GM18873 (cell line): ENCODE data around the gene KIRREL3.
A peak's percentile ranks its signal among the peaks of the same experiment; 100 is the strongest.

Experiments
- ATAC-seq: cut with Tn5 transposase; IDR thresholded peaks from one replicate; pipeline ENCODE4 v1.9.1; 2021; ENCODE audit warnings: mild to moderate bottlenecking, moderate library complexity, moderate number of reproducible peaks; ENCODE audit not compliant: unreplicated experiment, low FRiP score

Gene KIRREL3

GRCh38 chr11:126420698-126421256, 579.8 kb downstream of the KIRREL3 start:
- no peak for ATAC-seq

- peak; percentile 73 for ATAC-seq
Observed at GRCh38 chr11:126419801-126420697, 580.5 kb downstream of the KIRREL3 start.

DNA sequence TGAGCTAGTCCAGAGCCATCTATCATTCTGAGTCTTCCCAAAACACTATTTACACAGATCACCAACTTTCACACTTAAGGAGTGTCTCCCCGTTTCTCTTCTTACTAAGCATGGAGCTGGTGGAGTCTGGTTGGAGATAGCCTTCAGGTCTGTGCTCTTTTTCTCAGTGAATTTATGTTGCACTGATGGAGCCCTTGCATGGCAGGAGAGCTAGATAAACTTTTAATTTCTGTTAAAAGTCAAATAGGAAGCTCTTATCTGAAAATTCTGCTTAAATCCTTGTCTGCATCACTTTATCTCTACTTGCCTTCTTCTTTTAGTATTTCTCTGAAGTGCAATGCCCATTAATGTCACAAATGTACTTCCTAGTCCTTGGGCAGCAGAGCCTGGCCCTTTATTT, 581.7 kb downstream of the KIRREL3 start:
- no peak for ATAC-seq

DNA sequence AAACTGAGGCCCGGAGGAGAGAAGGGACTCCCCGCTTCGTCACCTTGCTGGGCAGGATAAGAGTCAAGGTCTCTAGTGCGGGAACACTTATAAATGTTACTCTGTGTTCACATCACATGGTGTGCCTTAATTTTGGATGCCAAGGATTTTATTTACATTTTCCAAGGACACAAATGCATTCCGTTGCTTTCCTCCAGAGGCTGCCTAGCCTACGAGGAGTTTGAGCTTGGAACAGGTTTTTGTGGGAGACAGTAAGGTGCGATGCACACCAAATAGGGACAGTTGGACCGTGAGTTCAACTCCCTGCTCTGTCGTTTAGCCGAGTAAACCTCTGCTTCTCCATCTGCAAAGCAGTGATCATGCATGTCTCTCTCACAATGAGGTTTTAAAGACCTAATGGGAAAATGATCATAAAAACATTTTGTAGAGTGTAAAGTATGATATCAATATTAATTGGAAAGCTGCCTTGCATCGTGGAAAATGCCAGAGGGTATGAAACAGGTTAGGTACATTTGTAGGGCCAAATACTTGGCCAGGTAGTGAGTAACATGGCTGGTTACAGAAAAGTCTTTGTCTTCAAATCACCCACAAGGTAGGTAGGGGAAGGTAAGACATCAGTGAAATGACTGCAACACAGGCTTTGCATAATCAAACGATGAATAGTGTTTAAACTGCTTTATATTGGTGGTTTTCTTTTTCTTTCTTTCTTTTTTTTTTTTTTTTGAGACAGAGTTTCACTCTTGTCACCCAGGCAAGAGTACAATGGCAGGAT, 583.3 kb downstream of the KIRREL3 start:
- no peak for ATAC-seq

GRCh38 chr11:126416542-126417090, 584.0 kb downstream of the KIRREL3 start:
- peak; percentile 73 for ATAC-seq

DNA sequence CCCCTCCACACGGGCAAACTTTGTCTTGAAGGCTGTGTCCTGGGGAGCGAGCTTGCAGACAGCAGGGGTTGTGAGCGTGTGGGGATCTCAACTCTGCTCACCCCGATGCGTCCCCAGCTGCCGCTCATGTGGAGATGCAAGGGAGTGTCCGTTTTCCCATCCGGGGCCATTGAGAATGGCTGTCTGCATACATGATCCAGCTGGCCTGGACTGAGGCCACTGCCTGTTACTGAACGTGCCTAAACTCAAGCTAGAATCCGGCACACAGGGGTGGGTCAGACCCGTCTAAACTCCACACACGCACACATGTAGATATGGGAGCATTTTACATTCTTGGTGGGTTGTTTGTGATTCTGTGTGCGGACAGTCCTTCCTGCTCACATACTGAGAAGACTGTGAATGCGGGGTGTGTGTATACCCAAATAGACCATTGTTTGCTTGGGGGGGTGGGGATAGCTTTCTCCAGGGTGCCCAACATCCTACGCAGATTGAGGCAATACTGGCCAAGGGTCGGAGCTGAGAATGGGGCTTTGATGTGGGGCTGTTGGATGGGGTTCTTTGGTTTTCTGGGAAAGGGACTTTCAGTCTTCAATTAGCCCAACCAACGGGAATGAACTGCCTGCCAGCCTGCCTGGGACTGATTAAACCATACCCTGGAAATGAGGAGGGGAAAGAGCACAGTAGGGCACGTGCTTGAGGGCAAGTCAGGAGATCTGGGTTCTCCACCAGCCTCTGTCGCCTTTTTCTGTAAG, 584.7 kb downstream of the KIRREL3 start:
- no peak for ATAC-seq

GRCh38 chr11:126415128-126415527, 585.4 kb downstream of the KIRREL3 start:
- no peak for ATAC-seq

- ATAC-seq, result no peak
Observed at GRCh38 chr11:126414615-126415014, 586.0 kb downstream of the KIRREL3 start.

DNA sequence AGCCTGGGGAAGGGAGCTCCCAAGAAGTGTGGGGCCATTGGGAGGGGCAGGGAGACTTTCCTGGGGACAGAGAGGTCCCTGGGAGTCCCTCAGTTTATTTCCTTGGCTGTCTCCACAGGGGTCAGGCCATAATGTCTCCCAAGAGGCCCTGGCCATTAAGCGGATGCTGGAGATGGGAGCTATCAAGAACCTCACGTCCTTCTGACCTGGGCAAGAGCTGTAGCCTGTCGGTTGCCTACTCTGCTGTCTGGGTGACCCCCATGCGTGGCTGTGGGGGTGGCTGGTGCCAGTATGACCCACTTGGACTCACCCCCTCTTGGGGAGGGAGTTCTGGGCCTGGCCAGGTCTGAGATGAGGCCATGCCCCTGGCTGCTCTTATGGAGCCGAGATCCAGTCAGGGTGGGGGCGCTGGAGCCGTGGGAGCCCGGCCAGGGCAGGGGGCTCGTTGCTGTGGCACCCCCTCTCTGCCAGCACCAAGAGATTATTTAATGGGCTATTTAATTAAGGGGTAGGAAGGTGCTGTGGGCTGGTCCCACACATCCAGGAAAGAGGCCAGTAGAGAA, 586.6 kb downstream of the KIRREL3 start:
- no peak for ATAC-seq

GRCh38 chr11:126413426-126413825, 587.1 kb downstream of the KIRREL3 start:
- no peak for ATAC-seq

DNA sequence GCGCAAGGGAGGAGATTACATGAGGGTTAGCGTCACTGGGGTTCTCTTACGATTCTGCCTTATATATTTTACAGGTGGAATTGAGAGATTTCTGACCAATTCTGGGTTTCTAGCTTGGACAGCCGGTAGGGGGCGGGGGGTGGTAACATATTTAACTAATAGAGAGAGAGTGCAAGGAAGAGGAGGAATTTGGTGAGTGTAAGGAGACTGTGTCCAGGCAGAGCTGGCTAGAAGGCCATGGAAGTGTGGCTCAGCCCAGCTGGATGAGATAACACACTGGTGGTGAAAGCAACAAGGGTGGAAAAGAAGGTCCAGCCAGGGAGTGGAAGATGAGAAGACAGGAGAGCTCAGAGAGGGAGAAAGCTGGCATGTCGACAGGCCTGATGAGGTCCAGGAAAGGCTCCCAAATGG, 588.6 kb downstream of the KIRREL3 start:
- no peak for ATAC-seq

DNA sequence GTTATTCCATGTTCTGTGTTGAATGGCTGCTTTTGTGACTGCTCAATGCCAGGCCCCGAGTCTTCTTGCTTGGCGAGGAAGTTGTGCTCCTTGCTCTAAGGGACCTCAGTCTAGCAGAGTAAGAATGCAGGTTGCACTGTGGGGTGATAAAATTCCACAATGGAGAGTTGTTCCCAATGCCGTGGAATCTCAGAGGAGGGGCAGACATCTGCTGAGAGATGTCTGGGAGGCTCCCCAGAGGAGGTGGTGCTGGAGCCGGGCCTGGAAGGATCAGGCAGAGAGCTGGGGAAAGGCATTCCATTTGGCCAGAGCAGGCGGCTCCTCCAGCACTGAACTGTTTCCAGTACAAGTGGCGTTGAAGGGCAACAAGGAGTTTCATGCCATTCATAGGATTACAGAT, 589.9 kb downstream of the KIRREL3 start:
- ATAC-seq, result no peak

- no peak for ATAC-seq
Observed at GRCh38 chr11:126409620-126409985, 591.0 kb downstream of the KIRREL3 start.

DNA sequence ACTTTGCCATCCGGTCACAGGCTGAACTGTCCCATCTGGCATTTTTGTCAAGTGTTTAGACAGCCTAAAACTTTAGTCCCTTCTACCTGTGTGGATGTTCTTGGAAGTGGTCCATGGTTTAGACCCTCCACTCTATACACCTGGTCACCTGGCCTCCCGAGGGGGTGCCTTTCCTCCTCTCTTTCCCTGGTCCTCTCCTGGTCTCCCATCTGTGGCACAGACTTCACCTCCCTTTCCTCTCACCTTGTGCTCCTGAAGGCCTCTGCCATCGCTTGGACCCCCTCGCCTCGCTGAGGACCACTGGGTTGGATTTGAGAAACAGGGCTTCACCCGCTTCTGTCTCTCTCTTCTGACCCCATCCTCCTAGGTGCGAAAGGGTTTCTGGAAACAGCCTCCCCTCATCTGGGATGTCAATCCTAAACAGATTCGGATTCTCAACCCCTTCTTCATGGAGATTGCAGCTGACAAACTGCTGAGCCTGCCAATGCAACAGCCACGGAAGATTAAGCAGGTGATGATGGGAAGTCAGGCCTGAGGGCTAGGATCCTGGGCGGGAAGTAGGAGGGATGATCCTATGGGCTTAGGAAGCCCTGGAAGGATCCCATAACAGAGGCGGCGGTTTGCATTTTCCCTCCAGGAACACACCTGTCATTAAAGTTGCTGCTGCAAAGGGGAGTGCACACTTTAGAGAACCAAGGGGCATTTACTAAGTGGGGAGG, 591.5 kb downstream of the KIRREL3 start:
- ATAC-seq, result no peak

- ATAC-seq, result no peak
Observed at GRCh38 chr11:126408496-126408895, 592.1 kb downstream of the KIRREL3 start.

DNA sequence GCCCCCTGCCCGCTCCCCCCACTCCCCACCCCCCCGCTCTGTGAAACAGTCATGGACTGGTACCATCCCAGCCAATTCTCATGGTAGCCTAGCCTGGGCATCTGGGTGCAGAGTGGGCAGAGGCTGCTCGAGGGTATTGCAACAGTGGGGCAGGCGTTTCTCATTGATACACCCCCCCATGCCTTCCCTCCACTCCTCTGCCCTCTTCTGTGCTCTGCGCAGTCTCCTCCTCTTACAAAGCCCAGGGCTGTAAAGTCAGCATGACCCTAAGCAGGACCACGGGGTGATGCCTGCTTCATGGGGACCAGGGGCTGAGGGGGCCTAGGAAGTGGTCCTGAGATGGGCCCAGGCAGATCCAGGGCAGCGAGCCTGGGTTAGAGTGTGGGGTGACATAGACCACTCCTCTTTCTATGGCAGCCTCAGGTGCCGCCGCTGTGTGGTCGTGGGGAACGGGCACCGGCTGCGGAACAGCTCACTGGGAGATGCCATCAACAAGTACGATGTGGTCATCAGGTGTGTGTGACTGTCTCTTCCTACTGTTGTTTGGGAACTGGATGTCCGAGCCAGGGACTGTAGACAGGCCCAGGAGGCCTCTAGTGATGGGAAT, 592.8 kb downstream of the KIRREL3 start:
- no peak for ATAC-seq

DNA sequence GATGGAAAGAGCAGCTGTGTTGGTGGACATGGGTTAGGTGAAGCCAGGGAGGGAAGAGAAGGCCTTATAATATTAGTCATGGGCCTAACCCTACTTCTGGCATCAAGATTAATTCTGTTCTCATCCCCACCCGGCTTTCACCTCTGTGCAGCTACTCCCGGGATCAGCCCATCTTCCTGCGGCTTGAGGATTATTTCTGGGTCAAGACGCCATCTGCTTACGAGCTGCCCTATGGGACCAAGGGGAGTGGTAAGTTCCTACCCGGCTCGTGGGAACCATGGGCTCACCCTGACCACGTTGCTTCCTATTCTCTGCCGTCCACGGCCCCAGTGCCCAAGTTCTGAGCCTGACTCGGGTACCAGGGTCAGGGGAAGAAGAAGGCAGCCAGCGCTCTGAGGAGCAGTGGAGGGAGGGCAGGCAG, 593.5 kb downstream of the KIRREL3 start:
- no peak for ATAC-seq

- no peak for ATAC-seq
Observed at GRCh38 chr11:126406368-126406767, 594.2 kb downstream of the KIRREL3 start.

DNA sequence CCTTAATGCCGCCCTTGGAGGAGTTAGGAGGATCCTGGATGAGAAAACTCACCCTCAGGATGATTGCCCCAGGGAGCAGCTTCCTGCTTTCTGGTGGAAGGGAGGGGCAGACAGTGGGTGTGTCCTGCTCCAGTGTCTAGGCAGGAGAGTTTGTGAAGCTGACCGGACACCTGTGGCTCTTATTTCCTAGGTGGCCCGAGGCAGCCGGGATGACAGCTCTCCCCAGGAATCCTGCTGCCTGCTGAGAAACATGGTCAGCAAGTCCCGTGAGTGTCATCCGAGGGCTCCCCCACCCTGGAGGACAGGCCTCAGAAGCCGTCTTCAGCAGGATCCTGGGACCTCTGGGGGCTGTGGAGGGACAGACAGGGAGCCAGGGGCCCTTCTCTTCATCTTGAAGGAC, 594.7 kb downstream of the KIRREL3 start:
- no peak for ATAC-seq
